Fibroblast of lung (primary cell): ENCODE measurements around the gene SH3GL1. TPM values are rescaled to one million over a fixed set of nuclear protein-coding genes. Genes with fewer than 3 reads are reported as not detected.

Source experiments
- DNase-seq, 2 donors: peaks; one replicate each; pipeline versions ENCODE4 v3.0.0 to v3.0.0-alpha.2; 2010; ENCODE audit warnings: low read depth in 2 of 2
- H2AFZ ChIP-seq: 2 replicates; pipeline ENCODE4 v1.5.1; 2012; ENCODE audit warnings: low read length, control low read depth, inconsistent platforms
- H3K27ac ChIP-seq: 2 replicates; pipeline ENCODE4 v1.5.1; 2011; ENCODE audit warnings: low read length, control low read depth; ENCODE audit not compliant: insufficient read depth
- H3K27me3 ChIP-seq: 2 replicates; pipeline ENCODE4 v1.5.1; 2011; ENCODE audit warnings: mild to moderate bottlenecking, low read length; ENCODE audit not compliant: control insufficient read depth, insufficient read depth
- H3K36me3 ChIP-seq: 2 replicates; pipeline ENCODE4 v1.5.1; 2011; ENCODE audit warnings: low read length; ENCODE audit not compliant: control insufficient read depth, insufficient read depth
- H3K4me1 ChIP-seq: 2 replicates; pipeline ENCODE4 v1.5.1; 2011; ENCODE audit warnings: low read length; ENCODE audit not compliant: control insufficient read depth, insufficient read depth; ENCODE audit errors: extremely low read depth
- H3K4me2 ChIP-seq: 2 replicates; pipeline ENCODE4 v1.5.1; 2011; ENCODE audit warnings: low read length, control low read depth; ENCODE audit not compliant: insufficient read depth; ENCODE audit errors: extremely low read depth
- H3K4me3 ChIP-seq, 4 experiments: fragments of 200-600 bp in 1 of 4; sonication (generic) in 1 of 4; replicated peaks in 1 of 4; 2 replicates each; pipeline ENCODE4 v1.5.1; 2011 to 2016; ENCODE audit warnings: low read length in 4 of 4, low read depth in 3 of 4, mild to moderate bottlenecking in 3 of 4, control low read depth in 2 of 4, inconsistent platforms in 1 of 4, mixed read lengths in 1 of 4; ENCODE audit not compliant: insufficient read depth in 1 of 4; ENCODE audit errors: control extremely low read depth in 1 of 4
- H3K79me2 ChIP-seq: 2 replicates; pipeline ENCODE4 v1.5.1; 2012; ENCODE audit warnings: mild to moderate bottlenecking, low read length, inconsistent platforms; ENCODE audit not compliant: control insufficient read depth, insufficient read depth
- H3K9ac ChIP-seq: 2 replicates; pipeline ENCODE4 v1.5.1; 2011; ENCODE audit warnings: mild to moderate bottlenecking, low read length, control low read depth; ENCODE audit not compliant: insufficient read depth
- H3K9me3 ChIP-seq: 2 replicates; pipeline ENCODE4 v1.5.1; 2012; ENCODE audit warnings: low read depth, low read length; ENCODE audit not compliant: control insufficient read depth, insufficient read depth
- H4K20me1 ChIP-seq: 2 replicates; pipeline ENCODE4 v1.5.1; 2011; ENCODE audit warnings: low read length; ENCODE audit not compliant: control insufficient read depth, insufficient read depth; ENCODE audit errors: extremely low read depth
- CTCF ChIP-seq, 2 donors: IDR thresholded peaks in 1 of 2; conservative IDR thresholded peaks in 1 of 2; 1 replicate in 1 of 2; 2 replicates in 1 of 2; pipeline ENCODE4 v1.5.1; 2011 to 2012; ENCODE audit warnings: low read length in 2 of 2, control low read depth in 1 of 2, inconsistent platforms in 1 of 2, low read depth in 1 of 2, mild to moderate bottlenecking in 1 of 2
- EZH2 ChIP-seq: IDR thresholded peaks from 2 replicates; pipeline ENCODE4 v1.5.1; 2012; ENCODE audit warnings: low read length, control low read depth, mild to moderate bottlenecking; ENCODE audit errors: missing control alignments
- polyA plus RNA-seq, 2 donors: library from polyadenylated mRNA; depleted of rRNA in 1 of 2; stranded (reverse) in 1 of 2; unstranded in 1 of 2; fragments of >200 nt; gene quantifications; 2 replicates each; pipeline ENCODE4 v1.2.1, GENCODE V29; 2011 to 2012; ENCODE audit warnings: missing spikeins in 1 of 2
- total RNA-seq: library from RNA; depleted of rRNA; stranded (reverse); fragments of >200 nt; gene quantifications from 2 replicates; pipeline ENCODE4 v1.2.1, GENCODE V29; 2014

SH3GL1 gene
- total and polyA plus RNA-seq, 2 donors (not counting 1 experiment from before 2014, with no cell fraction given) = 23.9 to 44.9 TPM

- H2AFZ ChIP-seq = no peak overlapping the region
- no peak overlapping the region for H3K4me2 ChIP-seq
- TF ChIP-seq EZH2 = no peak
- no peak for TF ChIP-seq CTCF (conservative IDR thresholded peaks at IDR 0.05 in 1 of 2, IDR thresholded peaks at IDR 0.05 in 1 of 2; ENCODE audit: low read depth in 1 of 2, low read length in 2 of 2)
- H3K27me3 ChIP-seq = no peaks in the 10 kb centered on the region
- no peak overlapping the region for H3K4me3 ChIP-seq
- no peaks in the 10 kb centered on the region for H3K4me1 ChIP-seq
- H3K27ac ChIP-seq = no peak overlapping the region
- no peak for DNase-seq
- H3K36me3 ChIP-seq = no peaks in the 10 kb centered on the region
- H3K9me3 ChIP-seq = no peaks in the 10 kb centered on the region
- no peaks in the 10 kb centered on the region for H3K79me2 ChIP-seq
- H3K9ac ChIP-seq = no peak overlapping the region
- no peaks in the 10 kb centered on the region for H4K20me1 ChIP-seq
Observed at GRCh38 chr19:4320419-4320818, 79.9 kb downstream of the SH3GL1 start.

GRCh38 chr19:4319067-4319718 is 81.2 kb downstream of the SH3GL1 start:
- H3K9me3 ChIP-seq = no peaks in the 10 kb centered on the region
- TF ChIP-seq EZH2 = no peak
- no peak for TF ChIP-seq CTCF (conservative IDR thresholded peaks at IDR 0.05 in 1 of 2, IDR thresholded peaks at IDR 0.05 in 1 of 2; ENCODE audit: low read depth in 1 of 2, low read length in 2 of 2)
- H3K4me3 ChIP-seq = no peak overlapping the region
- no peak overlapping the region for H3K4me2 ChIP-seq
- no peaks in the 10 kb centered on the region for H3K4me1 ChIP-seq
- H2AFZ ChIP-seq = no peak overlapping the region
- no peaks in the 10 kb centered on the region for H3K79me2 ChIP-seq
- H3K9ac ChIP-seq = no peak overlapping the region
- DNase-seq = no peak
- H3K36me3 ChIP-seq = no peaks in the 10 kb centered on the region
- H4K20me1 ChIP-seq = no peaks in the 10 kb centered on the region
- H3K27ac ChIP-seq = no peak overlapping the region
- H3K27me3 ChIP-seq = no peaks in the 10 kb centered on the region

- H3K9ac ChIP-seq = no peak overlapping the region
- DNase-seq = no peak
- no peak overlapping the region for H2AFZ ChIP-seq
- H3K27me3 ChIP-seq = no peaks in the 10 kb centered on the region
- H3K9me3 ChIP-seq = no peaks in the 10 kb centered on the region
- no peak overlapping the region for H3K4me2 ChIP-seq
- no peaks in the 10 kb centered on the region for H3K79me2 ChIP-seq
- TF ChIP-seq EZH2 (no peak), CTCF (conservative IDR thresholded peaks at IDR 0.05 in 1 of 2, IDR thresholded peaks at IDR 0.05 in 1 of 2; ENCODE audit: low read depth in 1 of 2, low read length in 2 of 2) (no peak)
- H4K20me1 ChIP-seq = no peaks in the 10 kb centered on the region
- no peak overlapping the region for H3K4me3 ChIP-seq
- H3K4me1 ChIP-seq = no peaks in the 10 kb centered on the region
- no peaks in the 10 kb centered on the region for H3K36me3 ChIP-seq
- H3K27ac ChIP-seq = no peak overlapping the region
Observed at GRCh38 chr19:4318460-4318859, 81.9 kb downstream of the SH3GL1 start.
